GM06990 (cell line): ENCODE measurements around the gene FAM107B.

Source experiments
- DNase-seq: peaks from one replicate; pipeline ENCODE4 v3.0.0-alpha.2; 2011; ENCODE audit not compliant: insufficient read length; ENCODE audit errors: extremely low read depth
- H3K27me3 ChIP-seq: replicated peaks from 2 replicates; pipeline ENCODE4 v1.6.0; 2011; ENCODE audit warnings: low read length; ENCODE audit not compliant: control insufficient read depth, insufficient read depth
- H3K36me3 ChIP-seq: 2 replicates; pipeline ENCODE4 v1.5.1; 2011; ENCODE audit warnings: low read length; ENCODE audit not compliant: control insufficient read depth, insufficient read depth
- H3K4me3 ChIP-seq: replicated peaks from 2 replicates; pipeline ENCODE4 v1.5.1; 2011; ENCODE audit warnings: low read depth, mild to moderate bottlenecking, control low read depth, low read length
- TF ChIP-seq, protein P1 (sequence below): IDR thresholded peaks from 2 replicates; pipeline ENCODE4 v1.5.1; 2011; ENCODE audit warnings: low read length, control low read depth, mild to moderate bottlenecking, inconsistent platforms; ENCODE audit not compliant: insufficient read depth, poor library complexity, severe bottlenecking

Gene FAM107B

DNA sequence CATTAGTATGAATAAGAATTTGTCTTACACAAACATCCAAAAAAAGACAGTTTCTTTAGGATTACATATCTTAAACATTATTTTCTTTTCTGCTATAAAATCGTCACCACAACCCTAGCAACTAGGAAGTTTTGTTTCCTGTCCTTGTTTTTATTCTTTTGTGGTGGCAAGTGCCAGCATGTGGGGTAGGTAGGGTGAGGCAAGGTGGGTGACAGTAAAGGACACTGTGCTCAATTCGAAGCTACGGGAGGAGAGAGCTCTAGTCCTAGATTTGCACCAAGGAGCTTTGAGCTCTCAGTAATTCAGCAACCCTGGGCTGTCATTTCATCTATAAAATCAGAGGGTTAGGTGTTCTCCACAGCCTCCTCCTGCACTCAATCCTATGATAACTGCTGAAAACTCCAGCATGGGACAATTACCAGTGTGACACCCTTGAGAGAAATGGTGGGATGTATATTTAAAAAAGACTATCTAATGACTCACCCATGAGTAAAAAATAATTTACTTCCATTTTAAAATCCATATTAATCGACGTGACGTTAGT, 187.1 kb downstream of the FAM107B start:
- no peak for DNase-seq

DNA sequence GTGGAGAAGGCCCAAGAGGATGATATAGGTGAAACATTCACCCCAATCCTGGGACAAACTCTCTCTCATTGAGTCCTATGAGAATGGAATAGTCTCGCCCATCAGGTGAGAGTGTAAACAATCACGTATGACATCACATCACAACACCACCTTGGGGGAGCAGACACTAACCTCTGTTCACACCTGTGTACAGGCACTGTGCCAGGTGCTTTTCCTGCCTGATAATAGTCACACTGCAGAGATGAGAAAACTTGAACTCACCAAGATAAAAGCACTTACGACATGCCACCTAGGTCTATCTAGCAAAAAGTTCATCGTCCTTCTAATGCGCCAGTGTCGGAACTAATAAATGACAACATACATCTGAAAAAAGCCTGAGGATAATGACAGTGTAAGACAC, 187.8 kb downstream of the FAM107B start:
- DNase-seq = no peak
- no peak overlapping the region for H3K4me3 ChIP-seq
- no peaks in the 10 kb centered on the region for H3K36me3 ChIP-seq
- TF ChIP-seq, protein P1, sequence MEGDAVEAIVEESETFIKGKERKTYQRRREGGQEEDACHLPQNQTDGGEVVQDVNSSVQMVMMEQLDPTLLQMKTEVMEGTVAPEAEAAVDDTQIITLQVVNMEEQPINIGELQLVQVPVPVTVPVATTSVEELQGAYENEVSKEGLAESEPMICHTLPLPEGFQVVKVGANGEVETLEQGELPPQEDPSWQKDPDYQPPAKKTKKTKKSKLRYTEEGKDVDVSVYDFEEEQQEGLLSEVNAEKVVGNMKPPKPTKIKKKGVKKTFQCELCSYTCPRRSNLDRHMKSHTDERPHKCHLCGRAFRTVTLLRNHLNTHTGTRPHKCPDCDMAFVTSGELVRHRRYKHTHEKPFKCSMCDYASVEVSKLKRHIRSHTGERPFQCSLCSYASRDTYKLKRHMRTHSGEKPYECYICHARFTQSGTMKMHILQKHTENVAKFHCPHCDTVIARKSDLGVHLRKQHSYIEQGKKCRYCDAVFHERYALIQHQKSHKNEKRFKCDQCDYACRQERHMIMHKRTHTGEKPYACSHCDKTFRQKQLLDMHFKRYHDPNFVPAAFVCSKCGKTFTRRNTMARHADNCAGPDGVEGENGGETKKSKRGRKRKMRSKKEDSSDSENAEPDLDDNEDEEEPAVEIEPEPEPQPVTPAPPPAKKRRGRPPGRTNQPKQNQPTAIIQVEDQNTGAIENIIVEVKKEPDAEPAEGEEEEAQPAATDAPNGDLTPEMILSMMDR = no peak
- H3K27me3 ChIP-seq = no peaks in the 10 kb centered on the region

More for the DNA sequence above, 187.1 kb downstream of the FAM107B start:
- TF ChIP-seq, protein P1 = no peak
- Histone ChIP-seq H3K27me3 (no peaks in the 10 kb centered on the region), H3K36me3 (peaks cover under 1% of the 10 kb centered on the region; the same call in 1 of the 2 replicates), H3K4me3 (no peak overlapping the region)

DNA sequence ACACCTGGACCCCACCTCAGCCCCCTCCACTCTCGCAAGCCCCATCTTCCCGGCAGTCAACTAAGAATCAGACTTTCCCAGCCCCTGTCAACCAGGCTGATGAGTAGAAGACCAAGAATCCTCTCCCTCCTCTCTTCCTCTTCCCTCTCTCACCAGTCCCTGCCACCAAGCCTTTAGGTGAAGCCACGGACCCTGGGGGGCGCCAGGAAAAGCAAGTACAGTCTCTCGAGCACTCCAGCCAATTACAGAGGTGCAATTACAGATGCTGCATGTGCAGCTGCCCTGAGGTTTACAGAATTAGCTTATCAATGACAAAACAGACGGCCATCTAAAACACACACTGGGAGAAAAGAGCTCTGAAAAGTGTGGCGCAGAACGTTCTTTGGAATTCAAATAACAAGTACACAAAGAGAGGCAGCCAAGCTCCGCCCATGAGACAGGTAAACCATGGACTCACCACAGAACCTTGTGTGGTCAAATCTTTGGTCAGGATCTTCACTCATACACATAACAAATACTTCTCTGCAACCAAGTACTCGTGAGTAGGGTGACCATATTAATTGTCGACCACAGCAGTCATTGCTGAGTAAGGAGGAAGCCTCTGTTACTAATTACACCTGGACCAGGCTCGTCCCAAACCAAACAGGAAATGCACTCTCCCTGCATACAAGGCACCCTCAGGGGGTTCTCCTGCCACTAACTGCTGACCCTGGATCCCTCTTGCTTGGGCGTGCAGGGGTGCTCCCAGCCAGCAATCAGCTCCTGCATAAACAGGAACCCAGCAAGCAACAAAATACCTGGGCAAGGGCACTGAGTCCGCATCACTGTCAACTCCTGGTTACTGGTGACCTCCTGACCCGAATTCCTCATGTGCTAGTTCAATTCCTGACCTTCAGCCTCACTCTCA, 189.2 kb downstream of the FAM107B start:
- H3K4me3 ChIP-seq = no peak overlapping the region
- TF ChIP-seq, protein P1 = no peak
- no peaks in the 10 kb centered on the region for H3K27me3 ChIP-seq
- DNase-seq = no peak
- H3K36me3 ChIP-seq = no peaks in the 10 kb centered on the region

DNA sequence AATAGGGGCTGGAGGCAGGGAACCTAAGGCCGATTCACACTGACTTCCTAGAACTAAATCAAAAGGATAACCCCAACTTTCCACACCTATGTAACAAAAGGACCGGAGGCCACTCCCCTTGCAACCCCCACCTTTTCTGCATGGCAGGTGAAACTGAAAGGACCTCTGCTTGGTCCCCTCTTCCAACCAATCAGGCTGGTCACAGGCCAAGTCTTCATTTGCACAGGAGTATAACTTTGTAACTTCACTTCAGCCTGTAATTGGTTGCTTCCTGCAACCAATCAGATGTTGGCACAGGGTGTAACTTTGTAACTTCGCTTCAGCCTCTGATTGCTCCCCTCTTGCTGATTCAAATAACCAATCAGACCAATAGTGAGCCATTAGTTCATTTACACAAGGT, 190.0 kb downstream of the FAM107B start:
- no peaks in the 10 kb centered on the region for H3K36me3 ChIP-seq
- TF ChIP-seq, protein P1 = no peak
- no peak overlapping the region for H3K4me3 ChIP-seq
- no peak for DNase-seq
- no peaks in the 10 kb centered on the region for H3K27me3 ChIP-seq

DNA sequence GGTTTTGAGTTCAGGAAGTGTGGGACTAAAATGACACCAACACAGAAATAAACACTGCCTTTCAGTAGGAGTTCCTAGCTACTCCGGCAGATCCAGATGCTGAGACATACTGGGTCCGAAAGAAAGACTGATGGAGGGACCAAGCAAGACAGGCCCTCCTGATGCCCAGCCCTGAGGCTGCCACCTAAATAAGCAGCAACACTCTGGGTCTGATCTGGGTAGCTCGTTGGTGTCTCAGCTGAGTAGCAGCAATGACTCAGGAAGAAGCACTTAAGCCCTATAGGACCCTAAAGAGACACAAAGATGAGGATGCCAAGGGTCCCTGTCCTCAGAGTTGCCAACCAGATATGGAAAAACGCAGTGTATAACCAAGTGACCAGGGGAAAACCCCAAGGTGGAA, 190.7 kb downstream of the FAM107B start:
- no peaks in the 10 kb centered on the region for H3K36me3 ChIP-seq

More for the DNA sequence above, 190.7 kb downstream of the FAM107B start:
- Histone ChIP-seq H3K4me3 (no peak overlapping the region), H3K27me3 (no peaks in the 10 kb centered on the region)
- no peak for DNase-seq
- TF ChIP-seq, protein P1 = no peak
